Esophagus muscularis mucosa (tissue), 4 donors: Measurements from ENCODE around the gene LRMDA.

ENCODE experiments used
- EP300 ChIP-seq: sonication (generic); formaldehyde crosslinking; IDR thresholded peaks from one replicate; pipeline ENCODE4 v1.6.1; 2017; ENCODE audit warnings: antibody characterized with exemption
- POLR2A ChIP-seq: fragments of 450-650 bp; IDR thresholded peaks from one replicate; pipeline ENCODE4 v1.6.1; 2017; ENCODE audit warnings: antibody characterized with exemption, moderate library complexity, mild to moderate bottlenecking, low read depth
- POLR2AphosphoS5 ChIP-seq, 2 donors: sonication (generic); formaldehyde crosslinking; IDR thresholded peaks; one replicate each; pipeline ENCODE4 v1.6.1; 2017; ENCODE audit warnings: antibody characterized with exemption in 2 of 2
- TF ChIP-seq, protein P1 (sequence below), 3 experiments: fragments of 200-600 bp in 2 of 3; fragments of 450-650 bp in 1 of 3; sonication (generic) in 2 of 3; IDR thresholded peaks; one replicate each; pipeline ENCODE4 v1.5.1; 2017 to 2019; ENCODE audit warnings: antibody characterized with exemption in 3 of 3, mild to moderate bottlenecking in 2 of 3, moderate library complexity in 1 of 3

DNA sequence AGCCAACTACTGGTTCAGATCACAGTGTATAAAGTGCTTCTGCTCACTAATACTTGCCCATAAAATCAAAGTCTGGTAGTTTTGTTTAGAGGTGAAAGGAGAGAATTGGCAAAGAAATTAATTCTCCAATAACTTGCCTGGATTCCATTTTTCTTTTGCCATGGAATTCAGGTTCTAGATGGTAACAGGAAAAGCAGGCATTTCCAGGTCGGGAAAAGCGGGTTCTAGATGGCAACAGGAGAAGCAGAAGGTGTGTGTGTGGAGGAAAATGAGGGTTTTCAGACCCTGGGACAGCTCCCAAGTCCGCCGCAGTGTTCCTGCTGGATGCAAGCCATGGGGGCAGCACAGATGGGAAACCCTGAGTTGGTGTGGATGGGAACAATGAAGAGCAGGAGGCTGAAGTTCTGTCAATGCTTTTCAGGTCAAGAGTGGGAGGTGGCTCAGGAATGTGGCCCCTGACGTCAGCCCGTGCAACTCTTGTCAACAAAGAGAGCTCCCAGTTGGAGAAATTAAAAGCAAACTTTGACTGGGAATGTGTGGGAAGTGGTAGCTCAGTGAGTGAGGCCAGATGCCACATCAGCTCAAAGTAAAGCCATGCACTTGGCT, 696.7 kb downstream of the LRMDA start:
- TF ChIP-seq, protein P1, sequence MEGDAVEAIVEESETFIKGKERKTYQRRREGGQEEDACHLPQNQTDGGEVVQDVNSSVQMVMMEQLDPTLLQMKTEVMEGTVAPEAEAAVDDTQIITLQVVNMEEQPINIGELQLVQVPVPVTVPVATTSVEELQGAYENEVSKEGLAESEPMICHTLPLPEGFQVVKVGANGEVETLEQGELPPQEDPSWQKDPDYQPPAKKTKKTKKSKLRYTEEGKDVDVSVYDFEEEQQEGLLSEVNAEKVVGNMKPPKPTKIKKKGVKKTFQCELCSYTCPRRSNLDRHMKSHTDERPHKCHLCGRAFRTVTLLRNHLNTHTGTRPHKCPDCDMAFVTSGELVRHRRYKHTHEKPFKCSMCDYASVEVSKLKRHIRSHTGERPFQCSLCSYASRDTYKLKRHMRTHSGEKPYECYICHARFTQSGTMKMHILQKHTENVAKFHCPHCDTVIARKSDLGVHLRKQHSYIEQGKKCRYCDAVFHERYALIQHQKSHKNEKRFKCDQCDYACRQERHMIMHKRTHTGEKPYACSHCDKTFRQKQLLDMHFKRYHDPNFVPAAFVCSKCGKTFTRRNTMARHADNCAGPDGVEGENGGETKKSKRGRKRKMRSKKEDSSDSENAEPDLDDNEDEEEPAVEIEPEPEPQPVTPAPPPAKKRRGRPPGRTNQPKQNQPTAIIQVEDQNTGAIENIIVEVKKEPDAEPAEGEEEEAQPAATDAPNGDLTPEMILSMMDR (IDR thresholded peaks at IDR 0.05), result no peak
- TF ChIP-seq POLR2A, result no peak
- no peak for TF ChIP-seq POLR2AphosphoS5 (IDR thresholded peaks at IDR 0.05)
- TF ChIP-seq EP300, result no peak
